ENCODE data around the gene RHOV.

GRCh38 chr15:40872791-40873693 is 992 bp downstream of the RHOV start:
- TF ChIP-seq CTCF (IDR thresholded peaks at IDR 0.05) (no peak), POLR2A (IDR thresholded peaks at IDR 0.05) (no peak)
